Caco-2 (cell line): ENCODE data around the gene RFC1. TPM values are rescaled to one million over a fixed set of nuclear protein-coding genes. Genes with fewer than 3 reads are reported as not detected.

Source experiments
- BruUV-seq: library from RNA; stranded (reverse); fragments of 400-500 nt; replicated peaks from 2 replicates; lab custom pipeline; 2021; lab: Mats Ljungman, UMichigan
- CTCF ChIA-PET: fragments of 300-600 bp; sonication (Branson Sonifier 250); formaldehyde crosslinking; loops from one replicate; lab custom pipeline; 2022; ENCODE audit warnings: antibody characterized with exemption; lab: Charles Lee
- POLR2A ChIA-PET: fragments of 300-600 bp; sonication (Branson Sonifier 250); formaldehyde crosslinking; loops from one replicate; lab custom pipeline; 2022; ENCODE audit warnings: antibody characterized with exemption; lab: Charles Lee
- DNase-seq, 2 experiments: peaks; one replicate each; pipeline versions ENCODE4 v3.0.0 to v3.0.0-alpha.2; 2020 to 2022
- H3K27me3 ChIP-seq: replicated peaks from 2 replicates; pipeline ENCODE4 v1.6.0; 2011; ENCODE audit warnings: low read length; ENCODE audit not compliant: control insufficient read depth, insufficient read depth
- H3K36me3 ChIP-seq: 2 replicates; pipeline ENCODE4 v1.5.1; 2011; ENCODE audit warnings: low read length; ENCODE audit not compliant: control insufficient read depth, insufficient read depth
- H3K4me1 ChIP-seq: fragments of 250-450 bp; sonication (Bioruptor Pico); 2 replicates; pipeline ENCODE4 v1.5.1; 2020; ENCODE audit warnings: mild to moderate bottlenecking
- H3K4me3 ChIP-seq: 2 replicates; pipeline ENCODE4 v1.5.1; 2011; ENCODE audit warnings: low read depth, mild to moderate bottlenecking, control low read depth, low read length
- H3K9me3 ChIP-seq: fragments of 250-450 bp; sonication (Bioruptor Pico); 2 replicates; pipeline ENCODE4 v1.5.1; 2020; ENCODE audit warnings: mild to moderate bottlenecking, moderate library complexity
- H3K27ac Mint-ChIP-seq: one replicate; pipeline ENCODE4 v1.8.0; 2022; ENCODE audit warnings: mixed read lengths; ENCODE audit not compliant: unreplicated experiment
- H3K27me3 Mint-ChIP-seq: one replicate; pipeline ENCODE4 v1.8.0; 2022; ENCODE audit warnings: mixed read lengths; ENCODE audit not compliant: insufficient read depth, unreplicated experiment
- H3K36me3 Mint-ChIP-seq: one replicate; pipeline ENCODE4 v1.8.0; 2022; ENCODE audit warnings: mild to moderate bottlenecking, mixed read lengths; ENCODE audit not compliant: insufficient read depth, unreplicated experiment
- H3K4me1 Mint-ChIP-seq: one replicate; pipeline ENCODE4 v1.8.0; 2022; ENCODE audit warnings: low read depth, mixed read lengths; ENCODE audit not compliant: unreplicated experiment
- H3K4me3 Mint-ChIP-seq: one replicate; pipeline ENCODE4 v1.8.0; 2022; ENCODE audit warnings: mild to moderate bottlenecking, moderate library complexity, mixed read lengths; ENCODE audit not compliant: unreplicated experiment
- H3K9me3 Mint-ChIP-seq: one replicate; pipeline ENCODE4 v1.8.0; 2022; ENCODE audit warnings: mixed read lengths; ENCODE audit not compliant: unreplicated experiment
- intact Hi-C: fragments of 100-400 bp; cut with micrococcal nuclease; formaldehyde crosslinking; loops from one replicate; pipeline ENCODE4 v1.10.0; 2022; ENCODE audit not compliant: unreplicated experiment
- microRNA-seq: library from miRNA; unstranded; fragments of <30 nt; microRNA quantifications from one replicate; pipeline ENCODE4 v1.2.0, GENCODE V29; 2022
- total RNA-seq: library from RNA; stranded (reverse); gene quantifications from 2 replicates; pipeline ENCODE4 v1.2.3, GENCODE V29; 2022
- TF ChIP-seq, protein P1 (sequence below), 2 experiments: fragments of 200-600 bp in 1 of 2; IDR thresholded peaks; 1 replicate in 1 of 2; 2 replicates in 1 of 2; pipeline versions ENCODE4 v1.5.1 to v1.8.0; 2011 to 2022; ENCODE audit warnings: antibody characterized with exemption in 1 of 2, control low read depth in 1 of 2, inconsistent platforms in 1 of 2, low read depth in 1 of 2, low read length in 1 of 2, mild to moderate bottlenecking in 1 of 2, moderate library complexity in 1 of 2; ENCODE audit not compliant: insufficient read depth in 1 of 2, severe bottlenecking in 1 of 2, unreplicated experiment in 1 of 2

The RFC1 gene
- total RNA-seq, 1 experiment from 2014 or later = 63.4 TPM

DNA sequence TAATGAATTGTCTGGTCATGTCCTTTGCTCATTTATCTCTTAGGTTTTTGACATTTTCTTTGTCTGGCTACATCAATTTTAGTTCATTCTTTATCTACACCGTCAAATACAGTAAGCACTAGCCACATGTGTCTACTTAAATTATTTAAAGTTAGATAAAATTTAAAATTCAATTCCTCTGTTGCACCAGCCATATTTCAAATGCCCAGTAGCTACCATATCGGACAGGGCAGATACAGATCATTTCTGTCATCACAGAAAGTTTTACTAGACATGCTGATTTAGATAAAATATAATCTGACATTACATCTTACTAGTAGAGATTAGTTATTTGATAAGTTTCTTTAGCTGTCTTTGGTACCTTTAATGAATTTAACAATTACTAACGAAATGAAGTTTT is 122.7 kb downstream of the RFC1 start:
- H3K4me3 Mint-ChIP-seq = no peak overlapping the region
- POLR2A ChIA-PET = no interaction called here
- no peaks in the 10 kb centered on the region for H3K4me1 Mint-ChIP-seq

More for the DNA sequence above, 122.7 kb downstream of the RFC1 start:
- no peaks in the 10 kb centered on the region for H3K9me3 Mint-ChIP-seq
- no peaks in the 10 kb centered on the region for H3K27me3 Mint-ChIP-seq
- intact Hi-C loops = no loop called here
- H3K4me3 ChIP-seq = no peak overlapping the region
- CTCF ChIA-PET = no interaction called here
- H3K4me1 ChIP-seq = no peaks in the 10 kb centered on the region
- DNase-seq = no peak
- no peaks in the 10 kb centered on the region for H3K27me3 ChIP-seq
- no peaks in the 10 kb centered on the region for H3K36me3 ChIP-seq
- TF ChIP-seq, protein P1, sequence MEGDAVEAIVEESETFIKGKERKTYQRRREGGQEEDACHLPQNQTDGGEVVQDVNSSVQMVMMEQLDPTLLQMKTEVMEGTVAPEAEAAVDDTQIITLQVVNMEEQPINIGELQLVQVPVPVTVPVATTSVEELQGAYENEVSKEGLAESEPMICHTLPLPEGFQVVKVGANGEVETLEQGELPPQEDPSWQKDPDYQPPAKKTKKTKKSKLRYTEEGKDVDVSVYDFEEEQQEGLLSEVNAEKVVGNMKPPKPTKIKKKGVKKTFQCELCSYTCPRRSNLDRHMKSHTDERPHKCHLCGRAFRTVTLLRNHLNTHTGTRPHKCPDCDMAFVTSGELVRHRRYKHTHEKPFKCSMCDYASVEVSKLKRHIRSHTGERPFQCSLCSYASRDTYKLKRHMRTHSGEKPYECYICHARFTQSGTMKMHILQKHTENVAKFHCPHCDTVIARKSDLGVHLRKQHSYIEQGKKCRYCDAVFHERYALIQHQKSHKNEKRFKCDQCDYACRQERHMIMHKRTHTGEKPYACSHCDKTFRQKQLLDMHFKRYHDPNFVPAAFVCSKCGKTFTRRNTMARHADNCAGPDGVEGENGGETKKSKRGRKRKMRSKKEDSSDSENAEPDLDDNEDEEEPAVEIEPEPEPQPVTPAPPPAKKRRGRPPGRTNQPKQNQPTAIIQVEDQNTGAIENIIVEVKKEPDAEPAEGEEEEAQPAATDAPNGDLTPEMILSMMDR (IDR thresholded peaks at IDR 0.05; ENCODE audit: insufficient read depth in 1 of 2, low read depth in 1 of 2, low read length in 1 of 2, severe bottlenecking in 1 of 2, unreplicated experiment in 1 of 2) = no peak
- no peaks in the 10 kb centered on the region for H3K36me3 Mint-ChIP-seq
- no peaks in the 10 kb centered on the region for H3K9me3 ChIP-seq
- no TSS peak for BruUV-seq
- no peak overlapping the region for H3K27ac Mint-ChIP-seq

Small RNAs within 50 kb of the gene (microRNA-seq; reads per million reads assigned to microRNA genes)
- not detected for gene MIR5591

Other genes with a start within 250 kb of the RFC1 start
- 9.5 and 11.9 TPM in 2 replicates for gene WDR19, start 183.8 kb downstream of the RFC1 start, total RNA-seq
- gene KLB, start 40.6 kb upstream of the RFC1 start, total RNA-seq = 2.2 TPM in 2 replicates
- gene RPL9, start 92.6 kb upstream of the RFC1 start, total RNA-seq = 976 and 978 TPM in 2 replicates
- gene LIAS, start 92.7 kb upstream of the RFC1 start, total RNA-seq = 19.5 and 21.1 TPM in 2 replicates
- 139 and 140 TPM in 2 replicates for gene UGDH, start 161.1 kb upstream of the RFC1 start, total RNA-seq